Measurements from ENCODE around the gene LCTL. TPM values are rescaled to one million over a fixed set of nuclear protein-coding genes. Genes with fewer than 3 reads are reported as not detected.

Gene LCTL
- total and polyA plus RNA-seq, 8 donors, result not detected

- Histone ChIP-seq H3K27ac (no peak overlapping the region), H3K9me3 (no peaks in the 10 kb centered on the region), H3K4me3 (no peak overlapping the region), H3K36me3 (no peaks in the 10 kb centered on the region), H3K27me3 (no peaks in the 10 kb centered on the region), H3K4me1 (no peaks in the 10 kb centered on the region)
- FAIRE-seq (no peak), DNase-seq (no peak), ATAC-seq (no peak)
- intact Hi-C loops (cut with DNase I), result no loop called here
- TF ChIP-seq CTCF (IDR thresholded peaks at IDR 0.05), result no peak
- WGBS, 2 donors, result 88 to 94% methylated on average over 6 of the region's 6 CpGs
Observed at GRCh38 chr15:66558271-66558670, 7.5 kb downstream of the LCTL start.

- H3K27ac ChIP-seq, result no peak overlapping the region
- intact Hi-C loops (cut with DNase I), result no loop called here
- no peak for DNase-seq
- H3K27me3 ChIP-seq, result no peaks in the 10 kb centered on the region
- no peak for TF ChIP-seq CTCF (IDR thresholded peaks at IDR 0.05)
- no peaks in the 10 kb centered on the region for H3K9me3 ChIP-seq
- no peaks in the 10 kb centered on the region for H3K36me3 ChIP-seq
- no peak overlapping the region for H3K4me3 ChIP-seq
- no peak for FAIRE-seq
- H3K4me1 ChIP-seq, result no peaks in the 10 kb centered on the region
- no peak for ATAC-seq
Observed at GRCh38 chr15:66555685-66556084, 10.1 kb downstream of the LCTL start.

- DNase-seq, result no peak
- no peak overlapping the region for H3K4me3 ChIP-seq
- no peaks in the 10 kb centered on the region for H3K4me1 ChIP-seq
- H3K27me3 ChIP-seq, result no peaks in the 10 kb centered on the region
- H3K36me3 ChIP-seq, result peaks cover 0 to 6% (median 0%) of the 10 kb centered on the region in 3 donors
- no peak for ATAC-seq
- no peak overlapping the region for H3K27ac ChIP-seq
- WGBS, 2 donors, result 92 to 93% methylated on average over 1 of the region's 1 CpG
- intact Hi-C loops (cut with DNase I), result no loop called here
- TF ChIP-seq CTCF (IDR thresholded peaks at IDR 0.05), result no peak
- no peaks in the 10 kb centered on the region for H3K9me3 ChIP-seq
- FAIRE-seq, result no peak
Observed at GRCh38 chr15:66545255-66545654, 20.5 kb downstream of the LCTL start.

- Histone ChIP-seq H3K27ac (no peak overlapping the region), H3K27me3 (no peaks in the 10 kb centered on the region), H3K4me3 (no peak overlapping the region), H3K9me3 (no peaks in the 10 kb centered on the region), H3K4me1 (no peaks in the 10 kb centered on the region), H3K36me3 (peaks cover 0 to 6% (median 0%) of the 10 kb centered on the region in 3 donors)
- no peak for DNase-seq
- intact Hi-C loops (cut with DNase I), result no loop called here
- TF ChIP-seq CTCF (IDR thresholded peaks at IDR 0.05), result no peak
- no peak for FAIRE-seq
- no peak for ATAC-seq
- WGBS, 2 donors, result 99% methylated on average over 4 of the region's 4 CpGs
Observed at GRCh38 chr15:66542896-66543295, 22.9 kb downstream of the LCTL start.

- Histone ChIP-seq H3K36me3 (no peaks in the 10 kb centered on the region), H3K4me1 (no peaks in the 10 kb centered on the region)
Observed at GRCh38 chr15:66535056-66535455, 30.7 kb downstream of the LCTL start.

More at GRCh38 chr15:66535056-66535455, 30.7 kb downstream of the LCTL start:
- intact Hi-C loops (cut with DNase I), result no loop called here
- TF ChIP-seq CTCF (IDR thresholded peaks at IDR 0.05), result no peak
- Histone ChIP-seq H3K27ac (no peak overlapping the region), H3K4me3 (no peak overlapping the region), H3K9me3 (no peaks in the 10 kb centered on the region), H3K27me3 (no peaks in the 10 kb centered on the region)
- 86 to 91% methylated on average over 9 of the region's 9 CpGs for WGBS, 2 donors
- no peak for FAIRE-seq
- ATAC-seq, result no peak
- no peak for DNase-seq
